Fibroblast of lung (primary cell): ENCODE measurements around the gene TMPRSS13. TPM values are rescaled to one million over a fixed set of nuclear protein-coding genes. Genes with fewer than 3 reads are reported as not detected.

Experiments used
- DNase-seq, 2 donors: peaks; one replicate each; pipeline versions ENCODE4 v3.0.0 to v3.0.0-alpha.2; 2010; ENCODE audit warnings: low read depth in 2 of 2
- H2AFZ ChIP-seq: 2 replicates; pipeline ENCODE4 v1.5.1; 2012; ENCODE audit warnings: low read length, control low read depth, inconsistent platforms
- H3K27ac ChIP-seq: 2 replicates; pipeline ENCODE4 v1.5.1; 2011; ENCODE audit warnings: low read length, control low read depth; ENCODE audit not compliant: insufficient read depth
- H3K27me3 ChIP-seq: 2 replicates; pipeline ENCODE4 v1.5.1; 2011; ENCODE audit warnings: mild to moderate bottlenecking, low read length; ENCODE audit not compliant: control insufficient read depth, insufficient read depth
- H3K36me3 ChIP-seq: 2 replicates; pipeline ENCODE4 v1.5.1; 2011; ENCODE audit warnings: low read length; ENCODE audit not compliant: control insufficient read depth, insufficient read depth
- H3K4me1 ChIP-seq: 2 replicates; pipeline ENCODE4 v1.5.1; 2011; ENCODE audit warnings: low read length; ENCODE audit not compliant: control insufficient read depth, insufficient read depth; ENCODE audit errors: extremely low read depth
- H3K4me2 ChIP-seq: 2 replicates; pipeline ENCODE4 v1.5.1; 2011; ENCODE audit warnings: low read length, control low read depth; ENCODE audit not compliant: insufficient read depth; ENCODE audit errors: extremely low read depth
- H3K4me3 ChIP-seq, 4 experiments: fragments of 200-600 bp in 1 of 4; sonication (generic) in 1 of 4; replicated peaks in 1 of 4; 2 replicates each; pipeline ENCODE4 v1.5.1; 2011 to 2016; ENCODE audit warnings: low read length in 4 of 4, low read depth in 3 of 4, mild to moderate bottlenecking in 3 of 4, control low read depth in 2 of 4, inconsistent platforms in 1 of 4, mixed read lengths in 1 of 4; ENCODE audit not compliant: insufficient read depth in 1 of 4; ENCODE audit errors: control extremely low read depth in 1 of 4
- H3K79me2 ChIP-seq: 2 replicates; pipeline ENCODE4 v1.5.1; 2012; ENCODE audit warnings: mild to moderate bottlenecking, low read length, inconsistent platforms; ENCODE audit not compliant: control insufficient read depth, insufficient read depth
- H3K9ac ChIP-seq: 2 replicates; pipeline ENCODE4 v1.5.1; 2011; ENCODE audit warnings: mild to moderate bottlenecking, low read length, control low read depth; ENCODE audit not compliant: insufficient read depth
- H3K9me3 ChIP-seq: 2 replicates; pipeline ENCODE4 v1.5.1; 2012; ENCODE audit warnings: low read depth, low read length; ENCODE audit not compliant: control insufficient read depth, insufficient read depth
- H4K20me1 ChIP-seq: 2 replicates; pipeline ENCODE4 v1.5.1; 2011; ENCODE audit warnings: low read length; ENCODE audit not compliant: control insufficient read depth, insufficient read depth; ENCODE audit errors: extremely low read depth
- CTCF ChIP-seq, 2 donors: IDR thresholded peaks in 1 of 2; conservative IDR thresholded peaks in 1 of 2; 1 replicate in 1 of 2; 2 replicates in 1 of 2; pipeline ENCODE4 v1.5.1; 2011 to 2012; ENCODE audit warnings: low read length in 2 of 2, control low read depth in 1 of 2, inconsistent platforms in 1 of 2, low read depth in 1 of 2, mild to moderate bottlenecking in 1 of 2
- EZH2 ChIP-seq: IDR thresholded peaks from 2 replicates; pipeline ENCODE4 v1.5.1; 2012; ENCODE audit warnings: low read length, control low read depth, mild to moderate bottlenecking; ENCODE audit errors: missing control alignments
- polyA plus RNA-seq, 2 donors: library from polyadenylated mRNA; depleted of rRNA in 1 of 2; stranded (reverse) in 1 of 2; unstranded in 1 of 2; fragments of >200 nt; gene quantifications; 2 replicates each; pipeline ENCODE4 v1.2.1, GENCODE V29; 2011 to 2012; ENCODE audit warnings: missing spikeins in 1 of 2
- total RNA-seq: library from RNA; depleted of rRNA; stranded (reverse); fragments of >200 nt; gene quantifications from 2 replicates; pipeline ENCODE4 v1.2.1, GENCODE V29; 2014

TMPRSS13 gene
- total and polyA plus RNA-seq, 2 donors (not counting 1 experiment from before 2014, with no cell fraction given) = not detected

- H3K79me2 ChIP-seq = no peaks in the 10 kb centered on the region
- no peaks in the 10 kb centered on the region for H3K36me3 ChIP-seq
- TF ChIP-seq CTCF (conservative IDR thresholded peaks at IDR 0.05 in 1 of 2, IDR thresholded peaks at IDR 0.05 in 1 of 2; ENCODE audit: low read depth in 1 of 2, low read length in 2 of 2) (no peak), EZH2 (no peak)
- H2AFZ ChIP-seq = no peak overlapping the region
- no peak overlapping the region for H3K4me2 ChIP-seq
- no peak overlapping the region for H3K9ac ChIP-seq
- H4K20me1 ChIP-seq = no peaks in the 10 kb centered on the region
- no peak overlapping the region for H3K4me3 ChIP-seq
- no peak overlapping the region for H3K27ac ChIP-seq
- no peaks in the 10 kb centered on the region for H3K4me1 ChIP-seq
- DNase-seq = no peak
- peaks cover 4% of the 10 kb centered on the region for H3K27me3 ChIP-seq
- no peaks in the 10 kb centered on the region for H3K9me3 ChIP-seq
These were observed 4.7 kb upstream of the TMPRSS13 start for GRCh38 chr11:117933930-117934329.

- H3K79me2 ChIP-seq = no peaks in the 10 kb centered on the region
- no peak overlapping the region for H3K4me2 ChIP-seq
- no peak for DNase-seq
- H3K27ac ChIP-seq = no peak overlapping the region
- no peak for TF ChIP-seq EZH2
- TF ChIP-seq CTCF (conservative IDR thresholded peaks at IDR 0.05 in 1 of 2, IDR thresholded peaks at IDR 0.05 in 1 of 2; ENCODE audit: low read depth in 1 of 2, low read length in 2 of 2) = no peak
- no peaks in the 10 kb centered on the region for H3K4me1 ChIP-seq
- H2AFZ ChIP-seq = no peak overlapping the region
- H3K4me3 ChIP-seq = no peak overlapping the region
- H3K36me3 ChIP-seq = no peaks in the 10 kb centered on the region
- no peaks in the 10 kb centered on the region for H3K9me3 ChIP-seq
- H3K27me3 ChIP-seq = peaks cover 6% of the 10 kb centered on the region
- no peak overlapping the region for H3K9ac ChIP-seq
- no peaks in the 10 kb centered on the region for H4K20me1 ChIP-seq
These were observed 4.3 kb upstream of the TMPRSS13 start for GRCh38 chr11:117933475-117933874.

- no peak for DNase-seq
- H3K79me2 ChIP-seq = no peaks in the 10 kb centered on the region
- no peak overlapping the region for H3K4me2 ChIP-seq
- TF ChIP-seq EZH2 (no peak), CTCF (conservative IDR thresholded peaks at IDR 0.05 in 1 of 2, IDR thresholded peaks at IDR 0.05 in 1 of 2; ENCODE audit: low read depth in 1 of 2, low read length in 2 of 2) (no peak)
- peaks cover 6% of the 10 kb centered on the region for H3K27me3 ChIP-seq
- H3K36me3 ChIP-seq = no peaks in the 10 kb centered on the region
- H3K4me3 ChIP-seq = no peak overlapping the region
- H4K20me1 ChIP-seq = no peaks in the 10 kb centered on the region
- H2AFZ ChIP-seq = no peak overlapping the region
- no peak overlapping the region for H3K9ac ChIP-seq
- no peak overlapping the region for H3K27ac ChIP-seq
- no peaks in the 10 kb centered on the region for H3K4me1 ChIP-seq
- no peaks in the 10 kb centered on the region for H3K9me3 ChIP-seq
These were observed 3.7 kb upstream of the TMPRSS13 start for GRCh38 chr11:117932947-117933346.
